WTC11 (cell line): ENCODE measurements around the gene ABR.

Source experiments
- ATF3 ChIP-seq: sonication (generic); formaldehyde crosslinking; conservative IDR thresholded peaks from 2 replicates; pipeline ENCODE4 v1.8.1; 2022; ENCODE audit warnings: mild to moderate bottlenecking, missing genetic modification reagents
- MAX ChIP-seq: sonication (generic); formaldehyde crosslinking; IDR thresholded peaks from 2 replicates; pipeline ENCODE4 v1.8.0; 2022; ENCODE audit warnings: mild to moderate bottlenecking, missing genetic modification reagents
- MYBL2 ChIP-seq: sonication (generic); formaldehyde crosslinking; IDR thresholded peaks from 2 replicates; pipeline ENCODE4 v1.8.1; 2023; ENCODE audit warnings: mild to moderate bottlenecking, moderate library complexity, missing genetic modification reagents
- USF2 ChIP-seq: sonication (generic); formaldehyde crosslinking; IDR thresholded peaks from 2 replicates; pipeline ENCODE4 v1.8.1; 2023; ENCODE audit warnings: mild to moderate bottlenecking, missing genetic modification reagents, moderate library complexity
- ZNF317 ChIP-seq: sonication (generic); formaldehyde crosslinking; IDR thresholded peaks from 2 replicates; pipeline ENCODE4 v1.8.1; 2023; ENCODE audit warnings: low read depth, mild to moderate bottlenecking, moderate library complexity, missing genetic modification reagents, borderline replicate concordance
- TF ChIP-seq, protein P1 (sequence below): fragments of 200-600 bp; IDR thresholded peaks from 2 replicates; pipeline ENCODE4 v1.8.0; 2022; ENCODE audit warnings: antibody characterized with exemption
- TF ChIP-seq, protein P2 (sequence below): sonication (generic); formaldehyde crosslinking; IDR thresholded peaks from 2 replicates; pipeline ENCODE4 v1.8.0; 2022; ENCODE audit warnings: mild to moderate bottlenecking, missing genetic modification reagents
- TF ChIP-seq, protein P3 (sequence below): sonication (generic); formaldehyde crosslinking; IDR thresholded peaks from 2 replicates; pipeline ENCODE4 v1.8.1; 2022; ENCODE audit warnings: mild to moderate bottlenecking, missing genetic modification reagents, moderate library complexity, borderline replicate concordance

DNA sequence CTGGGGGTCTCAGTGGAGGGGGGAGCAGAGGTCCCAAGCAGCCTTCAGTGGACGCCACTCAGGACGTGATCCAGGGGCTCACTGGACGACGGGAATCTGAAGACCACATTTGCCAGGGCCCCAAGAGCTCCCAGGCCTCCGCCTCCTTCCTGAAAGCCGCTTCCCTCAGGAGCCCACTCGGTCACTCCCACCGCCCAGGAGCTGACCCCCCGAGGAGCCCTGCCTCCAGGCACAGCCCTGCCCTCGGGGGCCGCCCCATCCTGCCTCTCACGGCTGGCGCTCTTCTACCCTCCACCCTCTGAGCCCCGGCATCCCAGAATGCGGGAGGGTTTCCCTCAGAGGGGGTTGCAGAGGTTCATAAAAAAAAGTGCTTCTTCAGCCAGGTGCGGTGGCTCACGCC lies 158.6 kb downstream of the ABR start:
- no peak for TF ChIP-seq MYBL2 (CRISPR knock-in tag)
- TF ChIP-seq, protein P1, sequence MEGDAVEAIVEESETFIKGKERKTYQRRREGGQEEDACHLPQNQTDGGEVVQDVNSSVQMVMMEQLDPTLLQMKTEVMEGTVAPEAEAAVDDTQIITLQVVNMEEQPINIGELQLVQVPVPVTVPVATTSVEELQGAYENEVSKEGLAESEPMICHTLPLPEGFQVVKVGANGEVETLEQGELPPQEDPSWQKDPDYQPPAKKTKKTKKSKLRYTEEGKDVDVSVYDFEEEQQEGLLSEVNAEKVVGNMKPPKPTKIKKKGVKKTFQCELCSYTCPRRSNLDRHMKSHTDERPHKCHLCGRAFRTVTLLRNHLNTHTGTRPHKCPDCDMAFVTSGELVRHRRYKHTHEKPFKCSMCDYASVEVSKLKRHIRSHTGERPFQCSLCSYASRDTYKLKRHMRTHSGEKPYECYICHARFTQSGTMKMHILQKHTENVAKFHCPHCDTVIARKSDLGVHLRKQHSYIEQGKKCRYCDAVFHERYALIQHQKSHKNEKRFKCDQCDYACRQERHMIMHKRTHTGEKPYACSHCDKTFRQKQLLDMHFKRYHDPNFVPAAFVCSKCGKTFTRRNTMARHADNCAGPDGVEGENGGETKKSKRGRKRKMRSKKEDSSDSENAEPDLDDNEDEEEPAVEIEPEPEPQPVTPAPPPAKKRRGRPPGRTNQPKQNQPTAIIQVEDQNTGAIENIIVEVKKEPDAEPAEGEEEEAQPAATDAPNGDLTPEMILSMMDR: no peak
- TF ChIP-seq, protein P2, sequence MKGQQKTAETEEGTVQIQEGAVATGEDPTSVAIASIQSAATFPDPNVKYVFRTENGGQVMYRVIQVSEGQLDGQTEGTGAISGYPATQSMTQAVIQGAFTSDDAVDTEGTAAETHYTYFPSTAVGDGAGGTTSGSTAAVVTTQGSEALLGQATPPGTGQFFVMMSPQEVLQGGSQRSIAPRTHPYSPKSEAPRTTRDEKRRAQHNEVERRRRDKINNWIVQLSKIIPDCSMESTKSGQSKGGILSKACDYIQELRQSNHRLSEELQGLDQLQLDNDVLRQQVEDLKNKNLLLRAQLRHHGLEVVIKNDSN (CRISPR knock-in tag): no peak
- TF ChIP-seq, protein P3, sequence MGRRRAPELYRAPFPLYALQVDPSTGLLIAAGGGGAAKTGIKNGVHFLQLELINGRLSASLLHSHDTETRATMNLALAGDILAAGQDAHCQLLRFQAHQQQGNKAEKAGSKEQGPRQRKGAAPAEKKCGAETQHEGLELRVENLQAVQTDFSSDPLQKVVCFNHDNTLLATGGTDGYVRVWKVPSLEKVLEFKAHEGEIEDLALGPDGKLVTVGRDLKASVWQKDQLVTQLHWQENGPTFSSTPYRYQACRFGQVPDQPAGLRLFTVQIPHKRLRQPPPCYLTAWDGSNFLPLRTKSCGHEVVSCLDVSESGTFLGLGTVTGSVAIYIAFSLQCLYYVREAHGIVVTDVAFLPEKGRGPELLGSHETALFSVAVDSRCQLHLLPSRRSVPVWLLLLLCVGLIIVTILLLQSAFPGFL (CRISPR knock-in tag): no peak
- no peak for TF ChIP-seq ATF3
- TF ChIP-seq USF2 (CRISPR knock-in tag): no peak
- TF ChIP-seq ZNF317: no peak
- no peak for TF ChIP-seq MAX
